Stimulated activated CD8-positive, alpha-beta memory T cell treated with anti-CD3 and anti-CD28 coated beads, Interleukin-4, amount 100 ng/mL, for 1 hour (primary cell): ENCODE measurements around the gene TCF12.

ENCODE experiments used
- DNase-seq, 2 donors: peaks; one replicate each; pipeline ENCODE4 v3.0.0-alpha.2; 2020; ENCODE audit warnings: low read depth in 2 of 2, low spot score in 1 of 2

Gene TCF12

GRCh38 chr15:57044970-57045369 is 126.5 kb downstream of the TCF12 start:
- no peak for DNase-seq

GRCh38 chr15:57045741-57046382 is 127.4 kb downstream of the TCF12 start:
- DNase-seq = no peak

- DNase-seq = no peak
These were observed 130.6 kb downstream of the TCF12 start for GRCh38 chr15:57048930-57049549.

- no peak for DNase-seq
These were observed 135.0 kb downstream of the TCF12 start for GRCh38 chr15:57053470-57053869.

- no peak for DNase-seq
These were observed 135.8 kb downstream of the TCF12 start for GRCh38 chr15:57054204-57054750.

- no peak for DNase-seq
These were observed 137.9 kb downstream of the TCF12 start for GRCh38 chr15:57056357-57056756.

- no peak for DNase-seq
These were observed 138.9 kb downstream of the TCF12 start for GRCh38 chr15:57057134-57057930.

GRCh38 chr15:57059026-57059660 is 140.7 kb downstream of the TCF12 start:
- no peak for DNase-seq

- DNase-seq = no peak
These were observed 142.4 kb downstream of the TCF12 start for GRCh38 chr15:57060799-57061198.

- no peak for DNase-seq
These were observed 142.8 kb downstream of the TCF12 start for GRCh38 chr15:57061281-57061680.

GRCh38 chr15:57061696-57062095 is 143.3 kb downstream of the TCF12 start:
- DNase-seq = no peak

- DNase-seq = no peak
These were observed 145.6 kb downstream of the TCF12 start for GRCh38 chr15:57064033-57064432.

GRCh38 chr15:57069423-57069822 is 151.0 kb downstream of the TCF12 start:
- DNase-seq = no peak

- DNase-seq = no peak
These were observed 152.2 kb downstream of the TCF12 start for GRCh38 chr15:57070674-57071073.

GRCh38 chr15:57079446-57079845 is 161.0 kb downstream of the TCF12 start:
- no peak for DNase-seq

GRCh38 chr15:57079931-57080620 is 161.6 kb downstream of the TCF12 start:
- no peak for DNase-seq

- DNase-seq = no peak
These were observed 163.7 kb downstream of the TCF12 start for GRCh38 chr15:57082054-57082728.

- no peak for DNase-seq
These were observed 165.7 kb downstream of the TCF12 start for GRCh38 chr15:57084192-57084591.

GRCh38 chr15:57085267-57085666 is 166.8 kb downstream of the TCF12 start:
- no peak for DNase-seq

- DNase-seq = no peak
These were observed 168.5 kb downstream of the TCF12 start for GRCh38 chr15:57086857-57087427.
